Measurements from ENCODE around the gene OSGIN1.
A peak's percentile ranks its signal among the peaks of the same experiment; 100 is the strongest.

Gene OSGIN1

GRCh38 chr16:83996481-83997252, 43.6 kb downstream of the OSGIN1 start:
- no peak for DNase-seq (ENCODE audit: low read depth in 2 of 3, low spot score in 1 of 3)

DNA sequence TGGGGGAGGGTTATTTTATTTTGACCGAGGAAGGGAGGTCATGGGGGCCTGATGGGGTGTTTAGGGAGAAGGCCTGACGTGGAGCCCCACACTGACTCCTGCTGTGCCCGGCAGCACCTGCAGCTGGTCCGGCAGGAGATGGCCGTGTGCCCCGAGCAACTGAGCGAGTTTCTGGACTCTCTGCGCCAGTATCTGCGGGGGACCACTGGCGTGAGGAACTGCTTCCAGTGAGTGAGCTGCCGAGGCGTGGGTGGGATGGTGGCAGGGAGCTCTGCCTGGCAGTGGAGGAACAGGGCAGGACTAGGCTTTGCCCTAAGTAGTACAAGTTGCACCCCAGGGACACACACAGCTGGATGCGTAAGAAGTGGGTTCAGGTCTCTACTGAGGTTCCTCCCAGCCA, 45.1 kb downstream of the OSGIN1 start:
- DNase-seq (ENCODE audit: low read depth in 2 of 3, low spot score in 1 of 3) = no peak

GRCh38 chr16:84000989-84001642, 48.1 kb downstream of the OSGIN1 start:
- no peak for DNase-seq (ENCODE audit: low read depth in 2 of 3, low spot score in 1 of 3)

DNA sequence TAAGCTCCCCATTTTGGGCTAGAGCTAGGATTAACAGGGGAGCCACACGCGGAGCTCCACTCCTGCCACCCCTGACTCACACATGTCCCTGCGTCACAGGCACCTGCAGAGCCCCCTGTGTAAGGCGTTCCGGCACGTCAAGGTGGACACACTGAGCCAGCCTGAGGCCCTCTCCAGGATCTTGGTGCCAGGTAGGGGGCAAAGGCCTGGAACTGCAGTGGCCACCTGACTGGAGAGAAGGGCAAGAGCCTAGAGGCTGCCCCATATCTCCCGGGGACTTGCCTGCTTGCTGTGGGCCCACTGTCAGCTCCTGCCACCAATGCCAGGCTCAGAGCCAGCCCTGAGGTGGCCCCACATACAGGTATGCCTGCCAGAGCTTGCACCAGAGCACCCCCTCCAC, 48.7 kb downstream of the OSGIN1 start:
- no peak for DNase-seq (ENCODE audit: low read depth in 2 of 3, low spot score in 1 of 3)

GRCh38 chr16:84003038-84003437, 50.0 kb downstream of the OSGIN1 start:
- DNase-seq (ENCODE audit: low read depth in 2 of 3, low spot score in 1 of 3) = no peak

GRCh38 chr16:84004442-84004841, 51.4 kb downstream of the OSGIN1 start:
- no peak for DNase-seq (ENCODE audit: low read depth in 2 of 3, low spot score in 1 of 3)

DNA sequence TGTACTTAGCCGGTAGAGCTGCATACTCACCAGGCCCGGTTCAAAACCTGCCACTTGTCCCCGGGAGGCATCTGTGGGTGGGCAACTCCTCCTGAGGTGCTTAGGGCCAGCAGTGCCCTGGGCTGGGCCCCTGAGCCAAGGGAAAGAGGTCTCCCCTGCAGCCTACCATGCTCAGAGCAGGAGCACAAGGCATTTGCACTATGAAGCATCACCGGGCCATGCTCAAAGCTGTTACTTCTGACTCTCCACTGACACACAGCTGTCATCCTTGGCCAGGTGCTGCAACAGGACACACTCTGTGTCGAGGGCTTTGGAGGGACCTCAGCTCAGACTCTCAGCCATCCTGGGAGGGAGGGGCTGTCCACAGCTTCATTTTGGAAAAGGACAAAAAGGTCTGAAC, 52.4 kb downstream of the OSGIN1 start:
- no peak for DNase-seq (ENCODE audit: low read depth in 2 of 3, low spot score in 1 of 3)

DNA sequence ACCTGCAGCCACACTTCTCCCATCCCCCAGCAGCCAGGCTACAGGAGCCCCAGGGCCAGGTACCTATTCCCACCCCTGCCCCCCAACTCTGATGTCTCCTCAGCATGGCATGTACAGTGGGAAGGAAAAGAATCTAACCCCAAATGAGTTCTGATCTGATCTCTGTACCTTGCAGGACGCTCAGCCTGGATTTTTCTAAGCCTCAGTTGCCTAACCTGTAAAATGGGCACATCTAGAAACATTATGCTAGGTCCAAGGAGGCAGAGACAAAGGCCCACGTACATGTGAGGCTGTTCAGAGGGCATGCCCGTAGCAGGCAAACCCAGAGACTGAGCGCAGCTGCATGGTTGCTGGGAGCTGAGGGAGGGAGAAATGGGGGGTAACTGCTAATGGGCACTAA, 54.5 kb downstream of the OSGIN1 start:
- DNase-seq (ENCODE audit: low read depth in 2 of 3, low spot score in 1 of 3) = no peak

GRCh38 chr16:84007965-84008364, 54.9 kb downstream of the OSGIN1 start:
- no peak for DNase-seq (ENCODE audit: low read depth in 2 of 3, low spot score in 1 of 3)

DNA sequence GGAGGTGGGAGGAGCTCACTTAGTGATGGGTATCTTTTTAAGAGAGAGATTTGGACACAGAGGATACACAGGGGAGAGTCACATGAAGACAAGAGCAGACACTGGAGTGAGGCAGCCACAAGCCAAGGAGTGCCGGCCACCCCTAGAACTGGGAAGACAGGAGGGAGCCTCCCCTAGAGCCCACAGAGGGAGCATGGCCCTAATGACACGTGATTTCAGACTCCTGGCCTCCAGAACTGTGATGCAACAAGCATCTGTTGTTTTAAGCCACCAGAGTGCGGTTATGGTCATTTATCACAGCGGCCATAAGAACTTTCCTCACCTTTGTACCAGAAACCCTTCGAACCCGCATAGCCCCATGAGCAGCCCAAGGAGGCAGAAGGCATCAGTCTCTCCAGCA, 56.2 kb downstream of the OSGIN1 start:
- DNase-seq (ENCODE audit: low read depth in 2 of 3, low spot score in 1 of 3) = no peak

DNA sequence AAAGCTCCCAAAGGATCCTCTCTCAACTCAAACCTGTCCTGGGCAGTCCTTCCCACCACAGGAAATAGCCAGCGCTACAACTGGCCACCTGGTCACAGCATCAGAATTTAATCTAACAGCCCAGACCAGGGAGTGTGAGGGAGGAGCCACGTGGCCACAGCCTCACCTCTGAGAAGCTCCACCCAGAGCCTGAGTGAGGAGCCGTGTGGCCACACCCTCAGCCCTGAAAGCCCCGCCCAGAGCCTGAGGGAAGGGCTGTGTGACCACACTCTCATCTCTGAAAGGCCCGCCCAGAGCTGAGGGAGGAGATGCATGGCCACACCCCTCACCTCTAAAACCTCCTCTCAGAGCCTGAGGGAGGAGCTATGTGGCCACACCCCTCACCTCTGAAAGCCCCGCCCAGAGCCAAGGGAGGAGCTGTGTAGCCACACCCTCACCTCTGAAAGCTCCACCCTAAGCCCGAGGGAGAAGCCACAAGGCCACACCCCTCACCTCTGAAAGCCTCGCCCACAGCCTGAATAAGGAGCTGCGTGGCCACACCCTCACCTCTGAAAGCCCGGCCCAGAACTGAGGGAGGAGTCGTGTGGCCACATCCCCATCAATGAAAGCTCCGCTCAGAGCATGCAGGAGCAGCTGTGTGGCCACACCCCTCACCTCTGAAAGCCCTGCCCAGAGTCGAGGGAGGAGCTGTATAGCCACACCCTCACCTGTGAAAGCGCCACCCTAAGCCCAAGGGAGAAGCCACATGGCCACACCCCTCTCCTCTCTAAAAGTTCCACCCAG, 60.9 kb downstream of the OSGIN1 start:
- peak; percentile 47 to 81 (median 67) for DNase-seq (ENCODE audit: low read depth in 2 of 3, low spot score in 1 of 3)

DNA sequence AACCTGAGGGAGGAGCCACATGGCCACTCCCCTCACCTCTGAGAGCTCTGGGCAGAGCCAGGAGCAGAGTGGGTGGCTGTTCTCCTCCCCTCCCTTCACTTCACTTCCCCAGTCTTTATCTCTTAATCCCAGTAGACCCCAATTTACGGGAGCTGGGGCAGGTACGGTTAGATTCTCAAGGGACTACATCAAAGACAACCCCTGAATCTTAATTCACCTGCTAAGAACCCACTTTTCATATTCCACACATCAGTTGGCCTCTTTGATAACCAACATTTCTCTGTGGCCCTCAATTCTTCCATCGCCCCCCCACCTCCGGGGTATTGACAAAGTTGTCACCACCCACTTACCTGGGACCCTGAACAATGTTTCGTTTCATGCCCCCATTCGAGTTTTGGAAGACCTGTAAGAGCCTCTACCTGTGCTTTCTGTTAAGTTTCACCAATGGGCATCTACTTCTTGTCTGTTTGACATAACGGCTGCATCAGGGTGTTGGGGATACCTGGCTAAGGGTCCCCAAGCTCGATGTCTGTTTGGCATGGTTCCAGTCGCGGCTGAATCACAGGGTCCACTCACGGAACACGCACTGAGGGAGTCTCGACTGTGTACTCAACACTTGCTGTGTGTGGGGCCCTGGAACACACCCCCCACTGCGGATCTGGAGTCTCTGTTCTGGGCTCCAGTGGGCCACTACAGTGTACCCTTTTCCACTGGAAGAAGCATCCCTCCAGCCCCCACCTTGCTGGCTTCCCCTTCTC, 61.7 kb downstream of the OSGIN1 start:
- no peak for DNase-seq (ENCODE audit: low read depth in 2 of 3, low spot score in 1 of 3)

DNA sequence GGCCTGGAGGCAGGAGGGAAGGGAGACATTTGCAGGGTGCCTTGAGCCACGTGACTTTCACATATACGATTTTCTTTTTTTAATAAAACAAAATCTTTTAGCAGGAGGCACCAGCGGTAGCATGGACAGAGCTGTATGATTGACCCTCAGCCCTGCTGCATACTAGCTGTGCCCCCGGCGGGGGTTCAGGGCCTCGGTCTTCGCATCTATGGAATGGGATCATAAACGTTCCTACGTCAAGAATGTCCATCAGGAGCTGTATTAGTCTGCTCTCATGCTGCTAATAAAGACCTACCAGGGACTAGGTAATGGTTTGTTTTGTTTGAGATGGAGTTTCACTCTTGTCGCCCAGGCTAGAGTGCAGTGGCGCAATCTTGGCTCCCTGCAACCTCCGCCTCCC, 62.4 kb downstream of the OSGIN1 start:
- no peak for DNase-seq (ENCODE audit: low read depth in 2 of 3, low spot score in 1 of 3)

Data from stimulated activated CD4-positive, alpha-beta T cell treated with anti-CD3 and anti-CD28 coated beads, Interleukin-12 subunit alpha, Interleukin-12 subunit beta, amount 100 ng/mL, for 48 hours (primary cell).